Measurements from ENCODE around the gene NOTCH1. TPM values are rescaled to one million over a fixed set of nuclear protein-coding genes. Genes with fewer than 3 reads are reported as not detected.
A peak's percentile ranks its signal among the peaks of the same experiment; 100 is the strongest.
"Not testable (repeated sequence)": the region's sequence is repeated elsewhere in the genome, so short reads cannot be mapped to it uniquely, and the experiment has no call there.

NOTCH1 gene
- total RNA-seq, 2 donors from 2014 or later: 29.6 to 65.3 TPM

DNA sequence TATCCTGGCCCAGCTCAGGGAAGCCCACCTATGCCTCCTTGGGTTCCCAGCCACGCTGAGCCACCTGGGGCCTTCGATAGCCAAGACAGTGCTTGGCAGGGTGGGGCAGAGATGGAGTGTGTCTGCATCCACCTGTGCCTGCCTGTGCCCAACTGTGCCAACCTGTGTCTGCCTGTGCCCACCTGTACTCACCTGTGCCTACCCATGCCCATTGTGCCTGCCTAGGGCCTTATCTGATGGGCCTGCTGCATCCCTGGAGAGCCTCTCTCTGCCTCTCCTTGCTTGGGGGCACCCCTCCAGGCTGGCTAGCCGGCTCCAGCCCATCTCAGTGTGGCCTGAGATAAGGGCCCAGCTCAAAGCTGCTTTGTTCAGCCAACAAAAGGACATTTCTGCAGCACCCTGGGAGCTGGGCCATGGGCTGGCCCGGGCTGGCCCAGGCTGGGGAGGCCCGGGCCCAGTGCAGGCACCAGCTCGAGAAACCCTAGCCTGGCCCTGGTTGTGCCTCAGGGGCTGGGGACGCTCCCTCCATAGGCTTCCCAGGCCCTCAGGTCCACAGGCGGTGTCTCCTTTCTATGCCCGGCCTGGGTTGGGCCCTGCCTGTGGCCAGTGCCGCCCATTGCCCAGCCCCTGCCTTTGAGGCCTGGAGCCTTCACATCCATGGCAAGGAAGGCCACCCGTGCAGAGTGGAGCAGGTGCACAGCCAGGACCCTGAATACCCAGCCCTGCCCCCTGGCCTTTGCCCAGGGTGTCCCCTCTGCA lies 37.3 kb upstream of the NOTCH1 start:
- Histone ChIP-seq H3K27ac (no peak overlapping the region), H3K36me3 (replicated peaks in 1 of 2; ENCODE audit: insufficient read depth in 1 of 2, low read depth in 2 of 2) (no peaks in the 10 kb centered on the region), H3K4me3 (no peak overlapping the region), H3K27me3 (no peaks in the 10 kb centered on the region), H3K9me3 (no peaks in the 10 kb centered on the region), H3K4me1 (peaks cover 16% of the 10 kb centered on the region)
- WGBS, 2 donors: 74% methylated on average over 11 of the region's 11 CpGs; no CpG with 5 or more reads in 1 of the 2 donors
- intact Hi-C loops (cut with DNase I): no loop called here
- no peak for TF ChIP-seq POLR2A (IDR thresholded peaks at IDR 0.05)
- TF ChIP-seq, protein P1, sequence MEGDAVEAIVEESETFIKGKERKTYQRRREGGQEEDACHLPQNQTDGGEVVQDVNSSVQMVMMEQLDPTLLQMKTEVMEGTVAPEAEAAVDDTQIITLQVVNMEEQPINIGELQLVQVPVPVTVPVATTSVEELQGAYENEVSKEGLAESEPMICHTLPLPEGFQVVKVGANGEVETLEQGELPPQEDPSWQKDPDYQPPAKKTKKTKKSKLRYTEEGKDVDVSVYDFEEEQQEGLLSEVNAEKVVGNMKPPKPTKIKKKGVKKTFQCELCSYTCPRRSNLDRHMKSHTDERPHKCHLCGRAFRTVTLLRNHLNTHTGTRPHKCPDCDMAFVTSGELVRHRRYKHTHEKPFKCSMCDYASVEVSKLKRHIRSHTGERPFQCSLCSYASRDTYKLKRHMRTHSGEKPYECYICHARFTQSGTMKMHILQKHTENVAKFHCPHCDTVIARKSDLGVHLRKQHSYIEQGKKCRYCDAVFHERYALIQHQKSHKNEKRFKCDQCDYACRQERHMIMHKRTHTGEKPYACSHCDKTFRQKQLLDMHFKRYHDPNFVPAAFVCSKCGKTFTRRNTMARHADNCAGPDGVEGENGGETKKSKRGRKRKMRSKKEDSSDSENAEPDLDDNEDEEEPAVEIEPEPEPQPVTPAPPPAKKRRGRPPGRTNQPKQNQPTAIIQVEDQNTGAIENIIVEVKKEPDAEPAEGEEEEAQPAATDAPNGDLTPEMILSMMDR (IDR thresholded peaks at IDR 0.05): no peak
- no peak for ATAC-seq
- DNase-seq: no peak

DNA sequence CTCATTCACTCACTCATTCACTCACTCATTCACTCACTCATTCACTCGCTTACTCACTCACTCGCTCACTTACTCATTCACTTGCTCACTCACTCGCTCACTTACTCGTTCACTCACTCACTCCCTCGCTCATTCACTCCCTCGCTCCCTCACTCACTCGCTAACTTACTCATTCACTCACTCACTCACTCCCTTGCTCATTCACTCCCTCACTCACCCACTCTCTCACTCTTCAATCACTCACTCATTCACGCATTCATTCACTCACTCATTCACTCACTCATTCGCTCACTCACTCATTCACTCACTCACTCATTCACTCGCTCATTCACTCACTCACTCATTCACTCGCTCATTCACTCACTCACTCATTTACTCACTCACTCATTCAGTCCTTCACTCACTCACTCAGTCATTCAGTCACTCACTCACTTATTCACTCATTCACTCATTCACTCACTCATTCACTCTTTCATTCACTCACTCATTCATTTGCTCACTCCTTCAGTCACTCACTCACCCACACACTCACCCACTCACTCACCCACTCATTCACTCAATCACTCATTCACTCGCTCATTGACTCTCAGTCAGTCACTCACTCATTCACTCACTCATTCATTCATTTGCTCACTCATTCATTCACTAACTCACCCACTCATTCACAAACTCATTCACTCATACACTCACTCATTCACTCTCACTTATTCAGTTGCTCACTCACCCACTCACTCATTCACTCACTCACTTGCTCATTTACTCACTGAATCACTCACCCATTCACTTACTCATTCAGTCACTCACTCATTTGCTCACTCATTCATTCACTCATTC lies 36.0 kb upstream of the NOTCH1 start:
- no peaks in the 10 kb centered on the region for H3K36me3 ChIP-seq (replicated peaks in 1 of 2; ENCODE audit: insufficient read depth in 1 of 2, low read depth in 2 of 2)
- ATAC-seq (no peak), DNase-seq (no peak)
- intact Hi-C loops (cut with DNase I): no loop called here
- H3K4me3 ChIP-seq: no peak overlapping the region
- H3K9me3 ChIP-seq: no peaks in the 10 kb centered on the region
- H3K4me1 ChIP-seq: peaks cover 7% of the 10 kb centered on the region
- WGBS, 2 donors: 93 to 95% methylated on average over 12 of the region's 12 CpGs
- no peak for TF ChIP-seq POLR2A (IDR thresholded peaks at IDR 0.05)
- TF ChIP-seq, protein P1 (IDR thresholded peaks at IDR 0.05): no peak
- no peaks in the 10 kb centered on the region for H3K27me3 ChIP-seq
- H3K27ac ChIP-seq: no peak overlapping the region

DNA sequence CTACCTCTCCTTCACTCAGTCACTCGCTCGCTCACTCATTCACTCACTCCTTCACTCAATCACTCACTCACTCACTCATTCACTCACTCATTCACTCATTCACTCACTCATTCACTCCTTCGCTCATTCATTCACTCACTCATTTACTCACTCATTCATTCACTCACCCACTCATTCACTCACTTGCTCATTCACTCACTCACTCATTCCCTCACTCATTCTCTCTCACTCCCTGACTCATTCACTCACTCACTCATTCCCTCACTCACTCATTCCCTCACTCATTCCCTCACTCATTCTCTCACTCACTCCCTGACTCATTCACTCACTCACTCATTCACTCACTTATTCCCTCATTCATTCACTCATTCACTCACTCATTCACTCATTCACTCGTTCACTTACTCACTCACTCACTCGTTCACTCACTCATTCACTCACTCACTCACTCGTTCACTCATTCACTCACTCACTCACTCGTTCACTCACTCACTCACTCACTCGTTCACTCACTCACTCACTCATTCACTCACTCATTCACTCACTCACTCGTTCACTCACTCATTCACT lies 33.9 kb upstream of the NOTCH1 start:
- H3K27ac ChIP-seq; intact Hi-C loops (cut with DNase I); H3K36me3 ChIP-seq (replicated peaks in 1 of 2; ENCODE audit: insufficient read depth in 1 of 2, low read depth in 2 of 2); H3K27me3 ChIP-seq; DNase-seq; ATAC-seq; H3K4me3 ChIP-seq; H3K9me3 ChIP-seq: not testable (repeated sequence)
- 73 to 80% methylated on average over 9 of the region's 9 CpGs for WGBS, 2 donors
- H3K4me1 ChIP-seq: peaks cover 12% of the 10 kb centered on the region

DNA sequence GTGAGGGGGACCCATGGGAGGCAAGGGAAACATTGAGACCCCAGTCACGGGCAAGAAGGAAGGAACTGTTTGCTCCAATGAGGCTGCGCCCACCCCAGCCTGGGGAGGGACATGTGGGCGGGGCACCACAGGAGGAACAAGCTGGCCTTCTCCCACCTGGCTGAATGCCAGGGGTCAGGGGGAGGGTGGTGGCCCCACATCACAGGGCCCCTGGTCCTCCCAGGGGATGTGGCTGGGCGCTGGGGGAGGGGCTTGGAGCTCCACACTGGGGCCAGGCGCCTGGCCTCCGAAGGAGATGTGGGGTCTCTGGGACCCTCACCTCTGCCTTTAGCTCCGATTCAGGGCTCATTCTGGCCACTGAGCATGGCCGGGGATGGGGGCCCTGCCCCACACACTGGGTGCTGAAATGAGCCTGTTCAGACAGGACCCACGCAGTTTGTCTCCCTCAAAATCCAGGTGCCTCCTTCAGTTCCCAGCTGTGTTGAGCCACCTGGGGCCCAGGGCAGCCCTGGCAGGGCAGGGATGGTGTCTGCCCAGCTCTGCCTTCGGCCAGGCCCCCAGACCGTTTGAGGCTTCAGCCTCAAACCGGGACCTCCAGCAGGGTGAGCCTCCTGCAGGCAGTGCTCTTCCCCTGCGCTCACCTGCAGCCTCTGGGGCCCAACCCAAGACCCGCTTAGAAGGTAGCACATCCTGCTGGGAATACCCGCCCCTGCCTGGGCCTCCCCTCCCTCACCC lies 33.2 kb upstream of the NOTCH1 start:
- ATAC-seq (peak; percentile 66), DNase-seq (peak in 3 of 4 donors; percentile 44 to 52 (median 50))
- intact Hi-C loops (cut with DNase I): no loop called here
- Histone ChIP-seq H3K27me3 (no peaks in the 10 kb centered on the region), H3K9me3 (no peaks in the 10 kb centered on the region), H3K36me3 (replicated peaks in 1 of 2; ENCODE audit: insufficient read depth in 1 of 2, low read depth in 2 of 2) (no peaks in the 10 kb centered on the region), H3K4me3 (no peak overlapping the region), H3K4me1 (peaks cover 12% of the 10 kb centered on the region), H3K27ac (no peak overlapping the region)
- no peak for TF ChIP-seq POLR2A (IDR thresholded peaks at IDR 0.05)
- TF ChIP-seq, protein P1 (IDR thresholded peaks at IDR 0.05): peak in 2 of 7 experiments; percentile 13 to 17
- WGBS, 2 donors: 72 to 78% methylated on average over 10 to 15 of the region's 15 CpGs

DNA sequence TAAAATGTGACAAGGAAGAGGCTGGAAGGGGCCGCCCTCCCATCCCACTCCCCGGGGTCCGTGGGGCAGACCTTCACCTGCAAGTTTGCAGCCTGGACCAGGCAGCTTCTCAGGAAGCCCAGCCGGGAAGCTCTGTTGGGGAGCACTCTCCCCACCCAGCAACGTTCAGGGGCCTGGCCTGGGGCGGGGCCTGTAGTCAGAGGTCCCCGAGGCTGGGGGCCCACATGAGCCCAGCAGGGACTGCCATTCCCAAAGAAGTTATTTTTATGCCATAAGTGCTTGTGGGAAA lies 32.7 kb upstream of the NOTCH1 start:
- DNase-seq (no peak), ATAC-seq (no peak)
- H3K4me3 ChIP-seq: no peak overlapping the region
- intact Hi-C loops (cut with DNase I): no loop called here
- WGBS, 2 donors: 58 to 61% methylated on average over 6 to 7 of the region's 7 CpGs
- H3K36me3 ChIP-seq (replicated peaks in 1 of 2; ENCODE audit: insufficient read depth in 1 of 2, low read depth in 2 of 2): no peaks in the 10 kb centered on the region
- TF ChIP-seq POLR2A (IDR thresholded peaks at IDR 0.05): no peak
- peaks cover 12% of the 10 kb centered on the region for H3K4me1 ChIP-seq
- H3K27ac ChIP-seq: no peak overlapping the region
- H3K9me3 ChIP-seq: no peaks in the 10 kb centered on the region
- no peaks in the 10 kb centered on the region for H3K27me3 ChIP-seq

Data from body of pancreas (tissue), 4 donors.